Thymus (tissue), 11 donors: ENCODE measurements around the gene ASB18. TPM values are rescaled to one million over a fixed set of nuclear protein-coding genes. Genes with fewer than 3 reads are reported as not detected.

ENCODE experiments used
- DNase-seq, 9 donors: peaks; one replicate each; pipeline ENCODE4 v3.0.0-alpha.2; 2013; ENCODE audit warnings: low spot score in 9 of 9, low read depth in 6 of 9, missing footprints in 1 of 9
- H3K27ac ChIP-seq, 2 donors: one replicate each; pipeline ENCODE4 v1.5.1; 2013; ENCODE audit warnings: control low read depth in 1 of 2, low read depth in 1 of 2, low read length in 1 of 2, mild to moderate bottlenecking in 1 of 2, moderate library complexity in 1 of 2
- H3K27me3 ChIP-seq, 2 donors: one replicate each; pipeline ENCODE4 v1.5.1; 2013; ENCODE audit warnings: low read length in 1 of 2; ENCODE audit not compliant: control insufficient read depth in 2 of 2, insufficient read depth in 1 of 2
- H3K36me3 ChIP-seq, 2 donors: one replicate each; pipeline ENCODE4 v1.5.1; 2013; ENCODE audit warnings: low read length in 1 of 2, mild to moderate bottlenecking in 1 of 2, moderate library complexity in 1 of 2; ENCODE audit not compliant: control insufficient read depth in 2 of 2, insufficient read depth in 2 of 2
- H3K4me1 ChIP-seq, 2 donors: one replicate each; pipeline ENCODE4 v1.5.1; 2013; ENCODE audit warnings: low read length in 2 of 2; ENCODE audit not compliant: control insufficient read depth in 2 of 2, insufficient read depth in 2 of 2
- H3K4me3 ChIP-seq, 2 donors: one replicate each; pipeline ENCODE4 v1.5.1; 2013; ENCODE audit warnings: low read length in 2 of 2, control low read depth in 1 of 2, mild to moderate bottlenecking in 1 of 2
- H3K9me3 ChIP-seq, 2 donors: one replicate each; pipeline ENCODE4 v1.5.1; 2013; ENCODE audit warnings: low read length in 1 of 2, mild to moderate bottlenecking in 1 of 2; ENCODE audit not compliant: control insufficient read depth in 2 of 2, insufficient read depth in 1 of 2
- WGBS: extraction: QIAGEN DNeasy Blood & Tissue Kit; methylation state at CpG from one replicate; pipeline ENCODE4 v1.1.7; 2013; 5-methylcytosine and 5-hydroxymethylcytosine counted together
- polyA plus RNA-seq: library from polyadenylated mRNA; stranded (reverse); fragments of 200-250 nt; gene quantifications from one replicate; pipeline ENCODE4 v1.2.3, GENCODE V29; 2013
- total RNA-seq: library from RNA; stranded (reverse); fragments of 120-200 nt; gene quantifications from one replicate; pipeline ENCODE4 v1.2.4, GENCODE V29; 2013
- donor health status: healthy.

Gene ASB18
- total and polyA plus RNA-seq, 2 donors = under 0.01 TPM; not detected in 1

GRCh38 chr2:236262238-236262637 is 2.0 kb downstream of the ASB18 start:
- Histone ChIP-seq H3K4me3 (no peak overlapping the region), H3K27me3 (no peaks in the 10 kb centered on the region), H3K4me1 (no peaks in the 10 kb centered on the region), H3K9me3 (peaks cover 0 to 3% of the 10 kb centered on the region in 2 donors), H3K36me3 (no peaks in the 10 kb centered on the region), H3K27ac (no peak overlapping the region)
- DNase-seq = no peak
- 94% methylated on average over 7 of the region's 7 CpGs for WGBS

DNA sequence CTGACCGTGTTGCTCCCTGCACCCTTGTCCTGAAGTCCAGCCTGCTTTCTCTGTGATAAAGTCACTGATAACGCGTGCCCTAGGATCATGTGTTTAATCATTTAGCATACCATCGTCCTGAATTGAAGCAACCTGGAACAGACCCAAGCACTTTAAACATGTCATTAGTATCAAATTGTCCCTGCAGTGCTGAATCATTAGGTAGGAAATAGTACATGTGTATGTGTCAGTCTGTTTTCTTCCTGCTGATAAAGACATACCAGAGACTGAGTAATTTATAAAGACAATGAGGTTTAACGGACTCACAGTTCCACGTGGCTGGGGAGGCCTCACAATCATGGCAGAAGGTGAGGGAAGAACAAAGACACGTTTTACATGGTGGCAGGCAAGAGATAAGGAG is 2.8 kb downstream of the ASB18 start:
- 69% methylated on average over 7 of the region's 7 CpGs for WGBS

DNA sequence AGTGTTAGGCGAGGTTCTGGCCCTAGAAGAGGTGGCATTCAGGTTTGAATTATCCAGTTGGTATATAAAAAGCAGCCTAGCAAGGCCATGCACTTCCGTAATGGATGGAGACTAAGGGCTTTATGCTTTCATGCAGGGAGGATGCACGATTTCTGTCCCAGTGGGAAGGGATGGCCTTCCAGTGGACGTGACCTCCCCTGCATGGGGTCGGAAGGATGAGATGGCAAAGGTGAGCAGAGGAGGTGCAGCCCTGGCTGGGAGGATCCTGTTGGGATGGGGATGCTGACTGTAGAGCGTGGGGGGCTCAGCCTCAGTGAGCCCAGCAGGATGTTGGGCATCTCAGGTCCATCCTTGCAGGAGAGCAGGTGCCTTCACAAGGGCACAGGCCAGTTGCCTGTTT is 4.8 kb downstream of the ASB18 start:
- Histone ChIP-seq H3K36me3 (no peaks in the 10 kb centered on the region), H3K27ac (no peak overlapping the region), H3K4me3 (no peak overlapping the region), H3K9me3 (peaks cover 0 to 3% of the 10 kb centered on the region in 2 donors), H3K4me1 (no peaks in the 10 kb centered on the region), H3K27me3 (no peaks in the 10 kb centered on the region)
- 88% methylated on average over 6 of the region's 6 CpGs for WGBS
- DNase-seq = no peak

More for the DNA sequence above, 2.8 kb downstream of the ASB18 start:
- Histone ChIP-seq H3K4me3 (no peak overlapping the region), H3K9me3 (peaks cover 0 to 3% of the 10 kb centered on the region in 2 donors), H3K27me3 (no peaks in the 10 kb centered on the region), H3K4me1 (no peaks in the 10 kb centered on the region), H3K36me3 (no peaks in the 10 kb centered on the region), H3K27ac (no peak overlapping the region)
- no peak for DNase-seq

- Histone ChIP-seq H3K4me1 (no peaks in the 10 kb centered on the region), H3K36me3 (no peaks in the 10 kb centered on the region), H3K27ac (no peak overlapping the region), H3K4me3 (no peak overlapping the region), H3K27me3 (no peaks in the 10 kb centered on the region), H3K9me3 (peaks cover 0 to 1% of the 10 kb centered on the region in 2 donors)
- 91% methylated on average over 6 of the region's 6 CpGs for WGBS
- DNase-seq = no peak
These were observed 6.6 kb downstream of the ASB18 start for GRCh38 chr2:236257575-236257974.

DNA sequence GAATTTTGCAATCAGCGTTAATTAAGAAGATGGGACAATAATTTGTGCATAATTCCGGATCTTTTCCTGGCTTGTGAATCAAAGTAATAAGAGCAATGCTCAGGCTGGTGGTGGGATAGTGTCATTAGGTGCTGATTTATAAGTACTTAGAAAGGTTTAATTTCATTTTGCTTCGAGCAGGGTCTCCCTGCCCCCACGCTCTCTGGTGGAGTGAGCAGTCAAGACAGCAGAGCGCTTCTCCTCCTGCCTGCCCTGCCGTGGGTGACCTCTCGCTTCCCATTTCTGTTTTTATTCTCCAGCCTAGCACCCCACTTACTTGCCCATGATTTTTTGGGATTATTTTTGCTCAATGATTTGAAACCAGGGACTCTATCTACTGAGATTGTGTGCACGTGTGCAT is 7.1 kb downstream of the ASB18 start:
- 80% methylated on average over 8 of the region's 8 CpGs for WGBS

GRCh38 chr2:236256366-236256985 is 7.7 kb downstream of the ASB18 start:
- WGBS = 65% methylated on average over 8 of the region's 8 CpGs
- Histone ChIP-seq H3K27me3 (no peaks in the 10 kb centered on the region), H3K4me3 (no peak overlapping the region), H3K27ac (no peak overlapping the region), H3K9me3 (no peaks in the 10 kb centered on the region), H3K36me3 (no peaks in the 10 kb centered on the region), H3K4me1 (no peaks in the 10 kb centered on the region)
- no peak for DNase-seq

More for the DNA sequence above, 7.1 kb downstream of the ASB18 start:
- Histone ChIP-seq H3K4me1 (no peaks in the 10 kb centered on the region), H3K36me3 (no peaks in the 10 kb centered on the region), H3K27ac (no peak overlapping the region), H3K4me3 (no peak overlapping the region), H3K27me3 (no peaks in the 10 kb centered on the region), H3K9me3 (no peaks in the 10 kb centered on the region)
- DNase-seq = no peak

GRCh38 chr2:236254674-236255073 is 9.5 kb downstream of the ASB18 start:
- Histone ChIP-seq H3K27ac (no peak overlapping the region), H3K36me3 (no peaks in the 10 kb centered on the region), H3K9me3 (no peaks in the 10 kb centered on the region), H3K27me3 (no peaks in the 10 kb centered on the region), H3K4me1 (no peaks in the 10 kb centered on the region), H3K4me3 (no peak overlapping the region)
- DNase-seq = no peak
- 81% methylated on average over 13 of the region's 13 CpGs for WGBS

GRCh38 chr2:236254001-236254400 is 10.2 kb downstream of the ASB18 start:
- H3K36me3 ChIP-seq = no peaks in the 10 kb centered on the region
- H3K27me3 ChIP-seq = no peaks in the 10 kb centered on the region
- H3K4me1 ChIP-seq = no peaks in the 10 kb centered on the region
- no peaks in the 10 kb centered on the region for H3K9me3 ChIP-seq
- 92% methylated on average over 3 of the region's 3 CpGs for WGBS
- no peak for DNase-seq
- no peak overlapping the region for H3K4me3 ChIP-seq
- no peak overlapping the region for H3K27ac ChIP-seq

DNA sequence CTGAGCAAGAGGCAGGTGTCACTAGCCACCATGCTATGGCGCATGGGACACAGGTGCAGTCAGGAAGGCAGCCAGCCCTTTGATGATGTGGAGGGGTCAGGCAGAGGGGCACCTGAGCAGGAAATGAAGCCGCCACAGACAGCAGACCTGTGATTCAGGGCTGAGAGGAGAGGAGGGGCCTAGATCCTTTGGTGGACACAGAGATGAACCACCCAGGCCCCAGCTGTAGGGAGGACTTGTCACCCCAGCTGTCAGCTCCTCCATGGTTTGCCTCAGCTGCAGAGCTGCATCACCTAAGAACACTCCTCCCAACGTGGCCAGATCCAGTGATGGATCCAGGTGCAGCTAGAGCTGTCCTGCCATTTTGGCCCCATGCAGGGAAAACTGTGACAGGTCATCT is 11.6 kb downstream of the ASB18 start:
- H3K36me3 ChIP-seq = no peaks in the 10 kb centered on the region
- no peak overlapping the region for H3K4me3 ChIP-seq
- H3K27me3 ChIP-seq = no peaks in the 10 kb centered on the region
- H3K27ac ChIP-seq = no peak overlapping the region
- WGBS = 83% methylated on average over 3 of the region's 3 CpGs
- DNase-seq = no peak
- H3K4me1 ChIP-seq = no peaks in the 10 kb centered on the region
- no peaks in the 10 kb centered on the region for H3K9me3 ChIP-seq
